ENCODE measurements around the gene GARIN3. TPM values are rescaled to one million over a fixed set of nuclear protein-coding genes. Genes with fewer than 3 reads are reported as not detected.

Gene GARIN3
- total and polyA plus RNA-seq, 2 donors (not counting 1 experiment from before 2014, with no cell fraction given), result not detected

DNA sequence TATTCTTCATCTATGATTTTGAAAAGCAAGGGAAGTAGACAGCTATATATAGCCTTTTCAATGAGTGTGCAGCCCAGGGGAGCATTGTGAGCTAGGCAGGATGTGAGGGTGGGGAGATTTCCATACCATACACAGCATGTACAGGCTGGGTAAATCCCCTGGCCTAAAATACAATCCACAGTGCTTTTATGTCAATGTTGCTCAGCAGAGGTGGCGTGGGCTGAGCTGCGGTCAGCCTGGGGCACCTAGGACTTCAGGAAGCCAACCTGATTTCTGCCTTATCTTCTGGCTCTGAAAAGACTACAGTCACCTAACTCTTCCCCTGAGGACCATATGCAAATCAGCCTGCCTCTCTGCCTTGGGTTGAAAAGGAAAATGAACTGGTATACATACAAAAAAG lies 6.3 kb upstream of the GARIN3 start:
- H3K4me1 ChIP-seq (ENCODE audit: control insufficient read depth in 2 of 2, insufficient read depth in 2 of 2, low read length in 2 of 2), result peaks cover 13 to 16% of the 10 kb centered on the region in 2 donors
- H3K9ac ChIP-seq (ENCODE audit: low read length), result peak overlapping the region; percentile 49

DNA sequence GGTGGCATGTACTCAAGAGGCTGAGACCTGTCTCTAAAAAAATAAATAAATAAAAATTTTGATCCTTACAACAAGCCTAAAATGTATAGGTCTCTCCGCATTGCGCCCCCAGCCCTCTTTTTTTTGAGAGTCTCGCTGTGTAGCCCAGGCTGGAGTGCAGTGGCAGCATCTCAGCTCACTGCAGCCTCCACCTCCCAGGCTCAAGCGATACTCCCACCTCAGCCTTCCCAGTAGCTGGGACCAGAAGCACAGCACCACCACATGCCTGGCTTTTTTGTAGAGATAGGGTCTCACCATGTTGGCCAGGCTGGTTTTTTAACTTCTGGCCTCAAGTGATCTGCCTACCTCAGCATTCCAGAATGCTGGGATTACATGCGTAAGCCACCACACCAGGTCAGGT lies 2.2 kb upstream of the GARIN3 start:
- Histone ChIP-seq H3K4me3 (ENCODE audit: control extremely low read depth in 1 of 5, extremely low read depth in 1 of 5, insufficient read depth in 1 of 5, low read depth in 2 of 5, low read length in 4 of 5) (no peak overlapping the region), H3K27ac (ENCODE audit: low read length in 2 of 2) (no peak overlapping the region), H3K4me2 (replicated peaks; ENCODE audit: low read depth, low read length, poor library complexity, severe bottlenecking) (no peak overlapping the region), H3K9ac (ENCODE audit: low read length) (no peak overlapping the region), H4K20me1 (ENCODE audit: control insufficient read depth, insufficient read depth, low read length, poor library complexity, severe bottlenecking) (no peaks in the 10 kb centered on the region), H3K27me3 (replicated peaks in 1 of 4; ENCODE audit: control extremely low read depth in 1 of 4, control insufficient read depth in 3 of 4, insufficient read depth in 4 of 4, low read length in 3 of 4) (no peaks in the 10 kb centered on the region), H3K36me3 (replicated peaks in 1 of 2; ENCODE audit: control extremely low read depth in 1 of 2, control insufficient read depth in 1 of 2, extremely low read depth in 1 of 2, insufficient read depth in 2 of 2, low read length in 1 of 2) (no peaks in the 10 kb centered on the region), H2AFZ (ENCODE audit: insufficient read depth, low read depth, low read length, poor library complexity, severe bottlenecking) (no peak overlapping the region), H3K79me2 (ENCODE audit: control insufficient read depth, insufficient read depth, low read length) (no peaks in the 10 kb centered on the region), H3K4me1 (ENCODE audit: control insufficient read depth in 2 of 2, insufficient read depth in 2 of 2, low read length in 2 of 2) (peaks cover 16% of the 10 kb centered on the region in 2 donors), H3K9me3 (ENCODE audit: control extremely low read depth in 1 of 3, control insufficient read depth in 2 of 3, insufficient read depth in 1 of 3, low read length in 2 of 3) (peaks cover 0 to 7% (median 5%) of the 10 kb centered on the region in 3 donors)
- DNase-seq (no peak), ATAC-seq (ENCODE audit: low read depth) (no peak)
- no peak for TF ChIP-seq EZH2 (IDR thresholded peaks at IDR 0.05; ENCODE audit: borderline replicate concordance, insufficient read depth, low read depth, low read length, poor library complexity, severe bottlenecking)
- TF ChIP-seq, protein P1, sequence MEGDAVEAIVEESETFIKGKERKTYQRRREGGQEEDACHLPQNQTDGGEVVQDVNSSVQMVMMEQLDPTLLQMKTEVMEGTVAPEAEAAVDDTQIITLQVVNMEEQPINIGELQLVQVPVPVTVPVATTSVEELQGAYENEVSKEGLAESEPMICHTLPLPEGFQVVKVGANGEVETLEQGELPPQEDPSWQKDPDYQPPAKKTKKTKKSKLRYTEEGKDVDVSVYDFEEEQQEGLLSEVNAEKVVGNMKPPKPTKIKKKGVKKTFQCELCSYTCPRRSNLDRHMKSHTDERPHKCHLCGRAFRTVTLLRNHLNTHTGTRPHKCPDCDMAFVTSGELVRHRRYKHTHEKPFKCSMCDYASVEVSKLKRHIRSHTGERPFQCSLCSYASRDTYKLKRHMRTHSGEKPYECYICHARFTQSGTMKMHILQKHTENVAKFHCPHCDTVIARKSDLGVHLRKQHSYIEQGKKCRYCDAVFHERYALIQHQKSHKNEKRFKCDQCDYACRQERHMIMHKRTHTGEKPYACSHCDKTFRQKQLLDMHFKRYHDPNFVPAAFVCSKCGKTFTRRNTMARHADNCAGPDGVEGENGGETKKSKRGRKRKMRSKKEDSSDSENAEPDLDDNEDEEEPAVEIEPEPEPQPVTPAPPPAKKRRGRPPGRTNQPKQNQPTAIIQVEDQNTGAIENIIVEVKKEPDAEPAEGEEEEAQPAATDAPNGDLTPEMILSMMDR (IDR thresholded peaks at IDR 0.05), result no peak
- Mint-ChIP-seq H3K27ac (no peak overlapping the region), H3K27me3 (no peaks in the 10 kb centered on the region), H3K9me3 (ENCODE audit: insufficient read depth) (peaks cover 2% of the 10 kb centered on the region), H3K4me1 (peaks cover 24% of the 10 kb centered on the region), H3K4me3 (no peak overlapping the region)
- CTCF ChIA-PET, result interaction anchor here (3.0 kb wide), 1 partner anchor 19 kb away, joined by 10 read pairs; no protein-coding TSS in a partner anchor
- POLR2A ChIA-PET, result no interaction called here
- intact Hi-C loops (cut with micrococcal nuclease), result no loop called here
- WGBS (ENCODE audit: insufficient coverage), result 100% methylated on average over 4 of the region's 5 CpGs

More for the DNA sequence above, 6.3 kb upstream of the GARIN3 start:
- WGBS (ENCODE audit: insufficient coverage), result 13% methylated on average over 2 of the region's 2 CpGs
- POLR2A ChIA-PET, result no interaction called here
- peaks cover 0 to 7% (median 5%) of the 10 kb centered on the region in 3 donors for H3K9me3 ChIP-seq (ENCODE audit: control extremely low read depth in 1 of 3, control insufficient read depth in 2 of 3, insufficient read depth in 1 of 3, low read length in 2 of 3)
- H3K4me1 Mint-ChIP-seq, result peaks cover 24% of the 10 kb centered on the region
- H3K36me3 ChIP-seq (replicated peaks in 1 of 2; ENCODE audit: control extremely low read depth in 1 of 2, control insufficient read depth in 1 of 2, extremely low read depth in 1 of 2, insufficient read depth in 2 of 2, low read length in 1 of 2), result no peaks in the 10 kb centered on the region
- H3K4me3 ChIP-seq (ENCODE audit: control extremely low read depth in 1 of 5, extremely low read depth in 1 of 5, insufficient read depth in 1 of 5, low read depth in 2 of 5, low read length in 4 of 5), result peak overlapping the region in 3 of 5 experiments; percentile 4 to 34 (median 9)
- peak overlapping the region; percentile 45 to 57 for H3K27ac ChIP-seq (ENCODE audit: low read length in 2 of 2)
- peak; percentile 91 for ATAC-seq (ENCODE audit: low read depth)
- intact Hi-C loops (cut with micrococcal nuclease), result loop anchor here (5.0 kb wide), 1 partner anchor 45 kb away; no protein-coding TSS in a partner anchor
- CTCF ChIA-PET, result interaction anchor here (0.7 to 1.6 kb wide), 3 partner anchors 20 to 24 kb away, joined by 3 to 5 read pairs (median 4); no protein-coding TSS in a partner anchor
- no peaks in the 10 kb centered on the region for H3K79me2 ChIP-seq (ENCODE audit: control insufficient read depth, insufficient read depth, low read length)
- H3K9me3 Mint-ChIP-seq (ENCODE audit: insufficient read depth), result peaks cover 2% of the 10 kb centered on the region
- peak overlapping the region; percentile 48 for H3K4me3 Mint-ChIP-seq
- no peaks in the 10 kb centered on the region for H4K20me1 ChIP-seq (ENCODE audit: control insufficient read depth, insufficient read depth, low read length, poor library complexity, severe bottlenecking)
- H3K27ac Mint-ChIP-seq, result peak overlapping the region; percentile 65
- no peak for TF ChIP-seq EZH2 (IDR thresholded peaks at IDR 0.05; ENCODE audit: borderline replicate concordance, insufficient read depth, low read depth, low read length, poor library complexity, severe bottlenecking)
- TF ChIP-seq, protein P1 (IDR thresholded peaks at IDR 0.05), result no peak
- no peaks in the 10 kb centered on the region for H3K27me3 Mint-ChIP-seq
- peak; percentile 71 for DNase-seq
- peak overlapping the region; percentile 45 for H2AFZ ChIP-seq (ENCODE audit: insufficient read depth, low read depth, low read length, poor library complexity, severe bottlenecking)
- H3K4me2 ChIP-seq (replicated peaks; ENCODE audit: low read depth, low read length, poor library complexity, severe bottlenecking), result peak overlapping the region; percentile 71
- no peaks in the 10 kb centered on the region for H3K27me3 ChIP-seq (replicated peaks in 1 of 4; ENCODE audit: control extremely low read depth in 1 of 4, control insufficient read depth in 3 of 4, insufficient read depth in 4 of 4, low read length in 3 of 4)

Measured in B cell (primary cell).